Measurements from ENCODE around the gene SMTNL1.

Gene SMTNL1

GRCh38 chr11:57586711-57587245 lies 49.4 kb downstream of the SMTNL1 start:
- DNase-seq, result no peak

- no peak for DNase-seq
Measured at GRCh38 chr11:57588046-57588710, 50.8 kb downstream of the SMTNL1 start.

GRCh38 chr11:57596266-57596885 lies 59.0 kb downstream of the SMTNL1 start:
- DNase-seq, result no peak

- DNase-seq, result peak in 21 of 56 donors; percentile 6 to 72 (median 23)
Measured at GRCh38 chr11:57597461-57597915, 60.1 kb downstream of the SMTNL1 start, which contains the start of gene SERPING1. Gene SERPING1, plus strand, starts transcription at chr11:57597685. Its CDS starts 586 bp downstream, at chr11:57598271.

GRCh38 chr11:57597916-57598830 lies 60.8 kb downstream of the SMTNL1 start:
- DNase-seq, result peak in 47 of 56 donors; percentile 3 to 90 (median 34)

GRCh38 chr11:57598831-57599155 lies 61.4 kb downstream of the SMTNL1 start:
- DNase-seq, result no peak

GRCh38 chr11:57599381-57599780 lies 62.0 kb downstream of the SMTNL1 start:
- DNase-seq, result no peak
